ENCODE results near the gene OR10A6.

The OR10A6 gene

GRCh38 chr11:7969756-7970646 is 38.9 kb upstream of the OR10A6 start:
- no peaks in the 10 kb centered on the region for H3K36me3 ChIP-seq
- TF ChIP-seq CTCF (IDR thresholded peaks at IDR 0.05; ENCODE audit: low read depth, low read length) = no peak
- no peak overlapping the region for H3K27ac ChIP-seq
- H3K9me3 ChIP-seq (ENCODE audit: severe bottlenecking) = no peaks in the 10 kb centered on the region
- no peak for DNase-seq
- no peaks in the 10 kb centered on the region for H3K27me3 ChIP-seq (ENCODE audit: insufficient read depth, low read depth, severe bottlenecking)
- no peak overlapping the region for H3K4me3 ChIP-seq (ENCODE audit: low read depth, low read length)

GRCh38 chr11:7968686-7969085 is 37.6 kb upstream of the OR10A6 start:
- no peaks in the 10 kb centered on the region for H3K27me3 ChIP-seq (ENCODE audit: insufficient read depth, low read depth, severe bottlenecking)
- no peak for TF ChIP-seq CTCF (IDR thresholded peaks at IDR 0.05; ENCODE audit: low read depth, low read length)

GRCh38 chr11:7967826-7968225 is 36.8 kb upstream of the OR10A6 start:
- Histone ChIP-seq H3K9me3 (ENCODE audit: severe bottlenecking) (no peaks in the 10 kb centered on the region), H3K36me3 (no peaks in the 10 kb centered on the region), H3K27me3 (ENCODE audit: insufficient read depth, low read depth, severe bottlenecking) (no peaks in the 10 kb centered on the region), H3K4me3 (ENCODE audit: low read depth, low read length) (no peak overlapping the region), H3K27ac (no peak overlapping the region)
- DNase-seq = no peak
- no peak for TF ChIP-seq CTCF (IDR thresholded peaks at IDR 0.05; ENCODE audit: low read depth, low read length)

More at GRCh38 chr11:7968686-7969085, 37.6 kb upstream of the OR10A6 start:
- Histone ChIP-seq H3K36me3 (no peaks in the 10 kb centered on the region), H3K4me3 (ENCODE audit: low read depth, low read length) (no peak overlapping the region), H3K9me3 (ENCODE audit: severe bottlenecking) (no peaks in the 10 kb centered on the region), H3K27ac (no peak overlapping the region)
- no peak for DNase-seq

- DNase-seq = no peak
Measured at GRCh38 chr11:7967097-7967496, 36.0 kb upstream of the OR10A6 start.

GRCh38 chr11:7965386-7965785 is 34.3 kb upstream of the OR10A6 start, which contains the start of gene NLRP10:
Gene NLRP10, minus strand, starts transcription at chr11:7965447. Its CDS starts 1,952 bp downstream, at chr11:7963495.
- Histone ChIP-seq H3K4me3 (ENCODE audit: low read depth, low read length) (no peak within 1 kb of the TSS), H3K27me3 (ENCODE audit: insufficient read depth, low read depth, severe bottlenecking) (no peaks in the 10 kb centered on the region), H3K36me3 (no peaks in the 10 kb centered on the region), H3K27ac (no peak within 1 kb of the TSS), H3K9me3 (ENCODE audit: severe bottlenecking) (no peaks in the 10 kb centered on the region)
- no peak for DNase-seq
- no peak for TF ChIP-seq CTCF (IDR thresholded peaks at IDR 0.05; ENCODE audit: low read depth, low read length)

More at GRCh38 chr11:7967097-7967496, 36.0 kb upstream of the OR10A6 start:
- H3K27ac ChIP-seq = no peak overlapping the region
- H3K36me3 ChIP-seq = no peaks in the 10 kb centered on the region
- H3K9me3 ChIP-seq (ENCODE audit: severe bottlenecking) = no peaks in the 10 kb centered on the region
- TF ChIP-seq CTCF (IDR thresholded peaks at IDR 0.05; ENCODE audit: low read depth, low read length) = no peak
- H3K4me3 ChIP-seq (ENCODE audit: low read depth, low read length) = no peak overlapping the region
- no peaks in the 10 kb centered on the region for H3K27me3 ChIP-seq (ENCODE audit: insufficient read depth, low read depth, severe bottlenecking)
